GM10847 (cell line): ENCODE measurements around the gene ZSWIM6.

Experiments used
- POLR2A ChIP-seq: IDR thresholded peaks from 2 replicates; pipeline ENCODE4 v1.6.1; 2011; ENCODE audit not compliant: insufficient read length; ENCODE audit errors: extremely low read depth

The ZSWIM6 gene

GRCh38 chr5:61301341-61302199, 30.5 kb upstream of the ZSWIM6 start:
- TF ChIP-seq POLR2A = no peak

GRCh38 chr5:61302200-61302563, 29.9 kb upstream of the ZSWIM6 start:
- no peak for TF ChIP-seq POLR2A

DNA sequence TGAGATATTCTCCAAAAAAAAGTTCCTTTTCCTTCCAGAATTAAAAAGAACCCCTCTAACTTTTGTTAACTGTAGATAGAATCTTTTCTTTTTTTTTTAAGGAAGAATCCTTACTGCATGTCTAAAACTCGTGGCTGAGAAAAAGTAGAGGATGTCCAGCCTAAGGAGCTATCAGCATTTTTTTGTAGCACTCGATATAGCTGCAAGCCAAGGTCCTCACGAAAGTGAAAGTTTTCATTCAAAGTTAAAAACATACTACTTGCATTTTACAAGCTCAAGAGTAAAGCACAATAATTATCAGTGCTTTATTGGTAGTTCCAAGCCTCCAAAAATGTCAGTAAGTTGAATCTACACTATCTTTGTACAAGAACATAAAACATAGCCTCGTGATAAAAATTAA, 28.7 kb upstream of the ZSWIM6 start:
- no peak for TF ChIP-seq POLR2A

DNA sequence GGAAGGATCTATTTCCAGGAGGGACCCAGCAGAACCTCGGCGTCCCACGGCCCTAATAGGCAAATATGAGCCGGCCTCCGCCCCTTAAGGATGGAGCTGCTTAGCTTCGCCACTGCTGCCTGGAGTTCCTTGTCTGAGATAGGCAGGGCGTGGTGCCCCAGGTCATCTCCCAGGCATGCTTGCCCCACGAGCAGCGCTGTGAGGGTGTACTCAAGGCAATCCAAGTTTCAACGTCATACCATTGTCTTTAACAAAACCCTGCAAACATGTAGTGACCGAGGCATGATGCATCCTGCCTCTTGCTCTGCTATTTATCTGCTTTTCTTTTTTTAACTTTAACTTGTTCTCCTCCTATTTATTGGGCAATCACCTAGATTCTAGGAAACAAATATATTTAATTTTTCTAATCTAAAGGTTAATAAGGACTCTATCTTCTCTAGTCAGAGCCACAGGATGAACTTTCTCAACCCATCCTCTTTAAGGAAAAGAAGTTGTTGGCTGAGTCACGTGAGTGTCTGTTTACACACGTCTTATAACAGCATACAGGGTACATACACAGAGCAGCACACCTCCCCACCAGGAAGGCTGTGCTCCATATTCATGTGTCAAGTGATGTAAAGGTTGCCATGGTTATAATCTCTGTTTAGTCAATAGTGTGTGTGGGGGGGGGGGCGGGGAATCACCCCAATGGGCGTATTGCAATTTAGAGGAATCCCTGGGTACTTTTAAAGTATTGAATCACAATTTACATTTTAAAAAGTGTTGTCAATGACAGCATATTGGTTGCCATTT, 27.3 kb upstream of the ZSWIM6 start:
- no peak for TF ChIP-seq POLR2A

DNA sequence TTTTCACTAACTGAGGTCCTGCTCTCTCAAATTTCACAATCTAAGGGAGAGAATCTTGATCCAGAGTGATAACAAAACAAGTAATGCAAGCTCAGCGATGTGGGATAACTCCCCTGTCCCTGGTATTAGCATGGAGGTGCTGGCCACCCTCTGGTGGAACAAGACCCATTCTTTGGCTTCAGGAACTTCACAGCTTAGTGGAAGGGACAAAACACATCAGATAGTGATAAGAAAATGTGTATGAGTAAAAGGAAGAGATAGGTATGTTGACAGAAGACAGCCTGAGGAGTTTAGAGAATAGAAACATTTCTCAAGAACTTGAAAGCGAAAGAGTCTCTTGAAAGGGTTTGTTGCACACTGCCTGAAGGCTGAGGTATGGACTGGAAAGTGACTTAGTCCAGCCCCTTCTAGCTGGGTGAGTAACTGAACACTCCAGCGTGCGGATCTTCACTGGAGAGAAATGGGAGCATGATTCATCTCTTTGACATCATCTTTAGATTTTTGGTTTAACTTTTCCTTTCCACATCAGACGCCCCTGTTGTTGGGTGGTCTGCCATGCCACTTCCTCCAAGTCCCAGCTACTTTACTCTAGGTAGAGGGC, 25.4 kb upstream of the ZSWIM6 start:
- no peak for TF ChIP-seq POLR2A

GRCh38 chr5:61307191-61307590, 24.9 kb upstream of the ZSWIM6 start:
- no peak for TF ChIP-seq POLR2A

GRCh38 chr5:61307611-61308010, 24.4 kb upstream of the ZSWIM6 start:
- TF ChIP-seq POLR2A = no peak

GRCh38 chr5:61308712-61309111, 23.3 kb upstream of the ZSWIM6 start:
- TF ChIP-seq POLR2A = no peak

- TF ChIP-seq POLR2A = no peak
Observed at GRCh38 chr5:61309115-61309514, 22.9 kb upstream of the ZSWIM6 start.

DNA sequence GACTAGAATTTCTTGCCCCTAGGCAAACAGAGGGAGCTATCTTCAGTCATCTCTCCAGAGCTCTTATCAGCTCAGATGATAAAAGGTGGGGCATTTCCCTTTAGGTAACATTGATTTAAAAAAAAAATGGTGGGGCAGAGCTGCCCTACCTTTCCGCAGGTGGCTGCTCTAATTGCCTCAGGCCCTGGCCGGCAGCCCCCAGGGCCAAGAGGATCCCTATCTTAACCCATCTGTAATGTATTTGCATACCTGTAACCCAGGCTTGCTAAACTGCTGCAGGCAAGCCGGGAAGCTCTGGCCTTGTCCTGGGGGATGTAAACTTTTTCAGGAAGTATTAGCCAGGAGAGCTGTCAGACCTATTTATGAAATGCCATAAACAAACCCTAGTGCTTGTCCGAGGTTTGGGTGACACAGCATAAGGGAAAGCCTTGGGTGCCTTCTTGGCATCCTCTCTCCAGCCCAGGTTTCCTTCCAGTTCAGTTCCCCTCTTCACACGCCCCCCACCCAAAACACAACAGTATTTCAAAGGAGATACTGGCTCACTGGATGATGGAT, 20.9 kb upstream of the ZSWIM6 start:
- no peak for TF ChIP-seq POLR2A

- no peak for TF ChIP-seq POLR2A
Observed at GRCh38 chr5:61311836-61312808, 19.9 kb upstream of the ZSWIM6 start.

- TF ChIP-seq POLR2A = no peak
Observed at GRCh38 chr5:61313960-61314681, 17.9 kb upstream of the ZSWIM6 start.

- no peak for TF ChIP-seq POLR2A
Observed at GRCh38 chr5:61318376-61318775, 13.7 kb upstream of the ZSWIM6 start.
